Thyroid gland (tissue), 4 donors: ENCODE results near the gene TAF4B.

Source experiments
- POLR2A ChIP-seq, 2 donors: fragments of 450-650 bp; IDR thresholded peaks; one replicate each; pipeline ENCODE4 v1.6.1; 2017; ENCODE audit warnings: antibody characterized with exemption in 2 of 2, mild to moderate bottlenecking in 2 of 2, moderate library complexity in 1 of 2
- TF ChIP-seq, protein P1 (sequence below), 6 experiments: fragments of 200-600 bp in 3 of 6; fragments of 450-650 bp in 3 of 6; sonication (generic) in 3 of 6; IDR thresholded peaks; one replicate each; pipeline ENCODE4 v1.5.1; 2016 to 2019; ENCODE audit warnings: antibody characterized with exemption in 6 of 6, mild to moderate bottlenecking in 2 of 6, inconsistent platforms in 1 of 6, moderate library complexity in 1 of 6

DNA sequence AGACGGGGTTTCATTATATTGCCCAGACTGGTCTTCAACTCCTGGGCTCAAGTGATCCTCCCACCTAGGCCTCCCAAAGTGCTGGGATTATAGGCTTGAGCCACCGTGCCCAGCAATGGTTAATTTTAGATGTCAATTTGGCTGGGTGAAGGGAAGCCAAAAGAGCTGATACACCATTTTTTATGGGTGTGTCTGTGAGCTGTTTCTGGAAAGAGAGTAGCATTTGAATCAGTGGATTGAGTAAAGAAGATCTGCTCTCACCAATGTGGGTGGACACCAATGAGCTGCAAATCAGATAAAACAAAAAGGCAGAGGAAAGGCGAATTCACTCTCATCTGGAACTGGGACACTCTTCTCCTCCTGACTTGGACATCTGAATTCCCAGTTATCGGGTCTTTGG lies 16.1 kb upstream of the TAF4B start:
- TF ChIP-seq, protein P1, sequence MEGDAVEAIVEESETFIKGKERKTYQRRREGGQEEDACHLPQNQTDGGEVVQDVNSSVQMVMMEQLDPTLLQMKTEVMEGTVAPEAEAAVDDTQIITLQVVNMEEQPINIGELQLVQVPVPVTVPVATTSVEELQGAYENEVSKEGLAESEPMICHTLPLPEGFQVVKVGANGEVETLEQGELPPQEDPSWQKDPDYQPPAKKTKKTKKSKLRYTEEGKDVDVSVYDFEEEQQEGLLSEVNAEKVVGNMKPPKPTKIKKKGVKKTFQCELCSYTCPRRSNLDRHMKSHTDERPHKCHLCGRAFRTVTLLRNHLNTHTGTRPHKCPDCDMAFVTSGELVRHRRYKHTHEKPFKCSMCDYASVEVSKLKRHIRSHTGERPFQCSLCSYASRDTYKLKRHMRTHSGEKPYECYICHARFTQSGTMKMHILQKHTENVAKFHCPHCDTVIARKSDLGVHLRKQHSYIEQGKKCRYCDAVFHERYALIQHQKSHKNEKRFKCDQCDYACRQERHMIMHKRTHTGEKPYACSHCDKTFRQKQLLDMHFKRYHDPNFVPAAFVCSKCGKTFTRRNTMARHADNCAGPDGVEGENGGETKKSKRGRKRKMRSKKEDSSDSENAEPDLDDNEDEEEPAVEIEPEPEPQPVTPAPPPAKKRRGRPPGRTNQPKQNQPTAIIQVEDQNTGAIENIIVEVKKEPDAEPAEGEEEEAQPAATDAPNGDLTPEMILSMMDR (IDR thresholded peaks at IDR 0.05) = no peak
- TF ChIP-seq POLR2A (IDR thresholded peaks at IDR 0.05) = no peak
